ENCODE measurements around the gene FOCAD. TPM values are rescaled to one million over a fixed set of nuclear protein-coding genes. Genes with fewer than 3 reads are reported as not detected.

Gene FOCAD
- total and polyA plus RNA-seq, 2 of the 8 experiments (the other 6 are each of a cell fraction or from before 2014, with no cell fraction given): 22.0 to 38.4 TPM

DNA sequence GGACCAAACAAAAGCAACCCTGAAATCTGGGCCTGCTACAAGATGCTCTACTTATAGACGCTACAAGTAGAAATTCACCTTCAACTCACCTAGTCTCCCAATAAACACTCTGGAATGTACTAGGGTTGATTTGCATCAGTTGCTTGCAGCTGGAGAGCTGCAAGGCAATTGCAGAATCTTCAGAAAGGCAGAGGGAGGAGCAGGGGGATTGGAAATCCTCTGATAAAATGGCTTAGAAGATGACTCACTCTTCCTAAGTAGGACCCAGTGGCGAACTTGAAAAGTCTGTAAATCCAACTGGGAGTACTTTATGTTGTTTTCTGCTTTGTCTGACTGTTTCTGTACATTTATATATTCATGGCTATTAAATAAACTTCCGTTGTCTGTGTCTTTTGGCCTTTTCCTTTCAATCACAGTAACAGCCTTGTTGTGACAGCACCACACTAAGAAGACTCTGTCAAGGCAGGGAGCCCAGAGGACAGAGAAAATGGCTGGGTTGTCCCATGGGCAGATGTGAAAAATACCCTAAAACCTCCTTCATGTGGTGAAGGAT is 47.1 kb upstream of the FOCAD start (continued):
- no peak for TF ChIP-seq CTBP2 (IDR thresholded peaks at IDR 0.05; ENCODE audit: borderline replicate concordance, insufficient read depth, insufficient read length, low read length)
- TF ChIP-seq SAP30 (IDR thresholded peaks at IDR 0.05; ENCODE audit: insufficient read depth, insufficient replicate concordance, low read length): no peak
- TF ChIP-seq YY1 (IDR thresholded peaks at IDR 0.05; ENCODE audit: low read depth, low read length): no peak
- TF ChIP-seq KDM5A (IDR thresholded peaks at IDR 0.05; ENCODE audit: low read length): no peak
- TF ChIP-seq POLR2A (IDR thresholded peaks at IDR 0.05; ENCODE audit: control extremely low read depth in 1 of 2, low read depth in 2 of 2, low read length in 2 of 2): no peak

Data from H1 (cell line).